ENCODE measurements around the gene CHMP4A. TPM values are rescaled to one million over a fixed set of nuclear protein-coding genes. Genes with fewer than 3 reads are reported as not detected.
A peak's percentile ranks its signal among the peaks of the same experiment; 100 is the strongest.

Gene CHMP4A
- total and polyA plus RNA-seq, 2 of the 13 experiments (the other 11 are each of a cell fraction or from before 2014, with no cell fraction given) = 83.6 to 113 TPM

- TF ChIP-seq ZBTB37 (CRISPR knock-in tag; IDR thresholded peaks at IDR 0.05) (no peak; the same call in 1 of the 2 replicates), ZNF234 (CRISPR knock-in tag; conservative IDR thresholded peaks at IDR 0.05) (peak; percentile 1; the same call in 1 of the 2 replicates), KLF9 (CRISPR knock-in tag; IDR thresholded peaks at IDR 0.05; ENCODE audit: low read depth) (no peak; the same call in 1 of the 2 replicates), ZNF18 (CRISPR knock-in tag; IDR thresholded peaks at IDR 0.05; ENCODE audit: insufficient replicate concordance) (no peak), ZNF547 (CRISPR knock-in tag; IDR thresholded peaks at IDR 0.05) (peak; percentile 92), ZNF747 (CRISPR knock-in tag; IDR thresholded peaks at IDR 0.05; ENCODE audit: borderline replicate concordance) (no peak), ZNF740 (CRISPR knock-in tag; IDR thresholded peaks at IDR 0.05) (peak; percentile 11; the same call in 1 of the 2 replicates), RXRA (CRISPR knock-in tag; IDR thresholded peaks at IDR 0.05) (peak; percentile 60), ZNF841 (CRISPR knock-in tag; IDR thresholded peaks at IDR 0.05; ENCODE audit: borderline replicate concordance) (no peak), RXRB (CRISPR knock-in tag; IDR thresholded peaks at IDR 0.05; ENCODE audit: borderline replicate concordance) (peak; percentile 70), ZSCAN25 (CRISPR knock-in tag; IDR thresholded peaks at IDR 0.05) (peak; percentile 61; the same call in 1 of the 2 replicates), ZBTB1 (CRISPR knock-in tag; IDR thresholded peaks at IDR 0.05; ENCODE audit: borderline replicate concordance) (0 out of 2 replicates have a peak, but pooled peaks have one; percentile 20), POLR2AphosphoS5 (IDR thresholded peaks at IDR 0.05; ENCODE audit: low read depth, low read length) (peak; percentile 93), NFAT5 (CRISPR knock-in tag; IDR thresholded peaks at IDR 0.05) (peak; percentile 90), ZNF232 (CRISPR knock-in tag; IDR thresholded peaks at IDR 0.05; ENCODE audit: borderline replicate concordance) (no peak; the same call in none of the 2 replicates), ZC3H4 (CRISPR knock-in tag; IDR thresholded peaks at IDR 0.05; ENCODE audit: borderline replicate concordance) (peak; percentile 64; the same call in 1 of the 2 replicates), CERS6 (CRISPR knock-in tag; IDR thresholded peaks at IDR 0.05) (peak; percentile 91; the same call in 1 of the 2 replicates)
Measured at GRCh38 chr14:24232645-24233537, 19.6 kb upstream of the CHMP4A start, which contains the start of gene GMPR2 (continued).

Data from HepG2 (cell line).